NCI-H2081 (cell line): ENCODE results near the gene IDI2.
"Not testable (repeated sequence)": the region's sequence is repeated elsewhere in the genome, so short reads cannot be mapped to it uniquely, and the experiment has no call there.

Experiments used
- DNase-seq, 2 experiments: peaks; one replicate each; lab custom pipeline; 2025; lab: John Stamatoyannopoulos, UW

The IDI2 gene

DNA sequence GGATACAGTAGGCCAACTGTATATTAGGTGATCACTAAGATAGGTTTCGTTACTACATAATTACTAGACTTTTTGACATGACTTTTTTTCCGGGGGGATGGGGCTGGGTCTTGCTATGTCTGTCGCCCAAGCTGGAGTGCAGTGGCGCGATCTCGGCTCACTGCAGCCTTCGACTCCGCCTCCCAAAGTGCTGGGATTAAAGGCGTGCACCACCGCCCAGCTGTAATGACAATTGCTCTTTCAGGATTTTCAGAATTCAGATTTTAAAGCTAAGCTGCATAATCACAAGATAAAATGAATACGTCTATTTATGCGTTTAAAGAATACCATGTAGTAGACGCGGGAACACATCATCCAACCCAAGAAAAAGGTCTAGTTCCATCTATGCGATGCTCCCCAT lies 22.3 kb upstream of the IDI2 start:
- DNase-seq = no peak

DNA sequence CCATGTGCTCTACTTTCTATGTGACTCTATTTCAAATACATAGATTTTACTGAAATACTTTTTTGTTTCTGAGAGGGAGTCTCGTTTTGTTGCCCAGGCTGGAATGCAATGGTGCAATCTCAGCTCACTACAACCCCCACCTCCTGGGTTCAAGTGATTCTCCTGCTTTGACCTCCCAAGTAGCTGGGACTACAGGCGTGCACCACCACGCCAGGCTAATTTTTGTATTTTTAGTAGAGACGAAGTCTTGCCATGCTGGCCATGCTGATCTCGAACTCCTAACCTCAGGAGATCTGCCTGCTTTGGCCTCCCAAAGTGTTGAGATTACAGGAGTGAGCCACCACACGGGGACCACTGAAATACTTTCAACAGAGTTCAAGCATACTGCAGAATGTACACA lies 19.8 kb upstream of the IDI2 start:
- DNase-seq = no peak

DNA sequence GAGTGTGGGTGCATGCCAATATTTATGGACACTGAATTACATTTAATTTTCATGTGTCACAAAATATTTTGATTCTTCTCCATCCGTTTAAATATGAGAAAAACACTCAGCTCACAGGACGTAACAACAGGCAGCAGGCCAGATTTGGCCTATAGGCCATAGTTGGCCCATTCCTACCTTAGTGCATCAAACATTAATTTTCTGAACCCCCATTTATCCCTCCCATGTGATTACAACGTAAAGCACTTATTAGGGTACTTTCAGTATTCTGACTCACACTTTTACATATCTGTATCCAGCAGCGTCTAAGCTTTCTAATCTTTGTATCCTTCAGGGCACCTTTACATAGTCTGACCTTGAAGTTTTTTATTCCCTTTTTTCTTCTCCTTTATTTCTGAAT lies 19.3 kb upstream of the IDI2 start:
- DNase-seq = no peak

DNA sequence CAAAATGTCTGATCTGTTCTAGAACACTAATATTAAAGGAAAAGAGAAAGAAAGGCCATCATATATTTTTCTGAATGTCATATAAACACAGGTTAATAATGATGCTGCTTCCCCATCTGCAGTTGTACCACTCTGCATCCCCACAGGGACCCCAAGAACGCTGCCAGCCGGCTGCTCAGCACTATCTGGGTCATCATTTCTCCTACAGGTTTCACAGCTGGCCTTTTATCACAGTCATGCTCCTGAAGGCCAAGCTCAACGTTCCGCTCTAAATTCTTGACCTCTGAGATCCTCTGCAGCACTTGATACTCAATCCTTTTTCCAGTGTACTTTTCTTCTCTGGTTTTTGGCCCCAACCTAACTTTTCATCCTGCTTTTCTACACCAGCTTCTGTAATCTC lies 18.5 kb upstream of the IDI2 start:
- DNase-seq = no peak

GRCh38 chr10:1043532-1043995 lies 17.9 kb upstream of the IDI2 start:
- no peak for DNase-seq

DNA sequence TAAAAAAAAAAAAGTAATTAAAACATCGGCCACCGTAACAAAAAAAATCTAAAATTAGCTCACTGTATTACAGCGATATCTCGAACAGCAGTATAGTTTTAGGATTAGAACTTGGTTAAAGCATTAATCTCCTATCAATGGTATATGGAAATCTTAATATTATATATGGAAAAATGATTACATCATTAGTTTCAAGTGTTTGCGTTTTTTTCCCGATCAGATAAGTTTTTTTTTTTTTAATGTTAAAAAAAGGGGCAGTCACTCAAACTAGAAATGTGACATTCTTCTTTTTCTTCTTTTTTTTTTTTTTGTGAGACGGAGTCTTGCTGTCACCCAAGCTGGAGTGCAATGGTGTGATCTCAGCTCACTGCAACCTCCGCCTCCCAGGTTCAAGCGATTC lies 15.9 kb upstream of the IDI2 start:
- DNase-seq = no peak

GRCh38 chr10:1040133-1040532 lies 14.5 kb upstream of the IDI2 start:
- no peak for DNase-seq

DNA sequence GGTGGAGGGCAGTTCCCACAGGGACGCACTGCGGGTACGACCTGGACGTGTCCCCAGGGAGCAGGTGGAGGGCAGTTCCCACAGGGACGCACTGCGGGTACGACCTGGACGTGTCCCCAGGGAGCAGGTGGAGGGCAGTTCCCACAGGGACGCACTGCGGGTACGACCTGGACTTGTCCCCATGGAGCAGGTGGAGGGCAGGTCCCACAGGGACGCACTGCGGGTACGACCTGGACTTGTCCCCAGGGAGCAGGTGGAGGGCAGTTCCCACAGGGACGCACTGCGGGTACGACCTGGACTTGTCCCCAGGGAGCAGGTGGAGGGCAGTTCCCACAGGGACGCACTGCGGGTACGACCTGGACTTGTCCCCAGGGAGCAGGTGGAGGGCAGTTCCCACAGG lies 13.1 kb upstream of the IDI2 start:
- DNase-seq = not testable (repeated sequence)

DNA sequence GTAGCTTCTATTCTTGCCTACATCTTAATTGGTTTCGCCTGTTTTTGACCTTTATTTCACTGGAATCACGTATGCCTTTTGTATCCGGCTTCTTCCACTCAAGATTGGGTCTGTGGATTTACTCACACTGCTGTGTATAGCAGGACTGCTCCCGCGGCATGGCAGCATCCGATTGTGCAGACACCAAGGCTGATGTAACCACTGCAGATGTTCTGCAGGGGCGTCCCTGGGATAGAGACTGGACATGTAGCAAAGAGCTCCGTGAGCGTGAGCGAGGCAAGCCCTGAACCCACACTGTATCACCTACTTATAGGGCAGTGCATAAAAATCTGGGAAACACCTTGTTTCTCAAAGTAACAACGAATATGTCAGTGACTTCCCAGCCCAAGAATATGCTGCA lies 11.4 kb upstream of the IDI2 start:
- no peak for DNase-seq

DNA sequence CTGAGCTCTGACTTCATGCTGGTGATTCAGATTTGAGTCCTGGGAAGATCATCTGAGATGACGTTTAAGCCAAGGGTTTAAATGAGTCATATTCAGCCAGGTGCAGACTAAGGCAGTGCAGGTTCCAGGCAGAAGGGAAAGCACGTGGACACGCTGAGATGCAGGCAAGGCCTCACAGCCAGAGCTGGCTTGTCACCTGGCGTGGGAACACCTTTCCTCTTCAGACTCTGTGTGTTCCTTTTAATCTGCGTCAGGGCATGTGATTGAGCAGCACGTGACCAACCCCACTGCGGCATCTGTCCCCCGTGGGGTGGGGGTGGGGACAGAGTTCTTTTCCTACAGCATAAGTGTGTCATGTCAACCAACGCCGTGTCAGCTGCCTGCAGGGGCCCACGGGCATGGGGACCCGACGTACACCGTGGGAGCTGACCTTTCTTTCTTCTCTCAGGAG lies 10.7 kb upstream of the IDI2 start:
- no peak for DNase-seq

DNA sequence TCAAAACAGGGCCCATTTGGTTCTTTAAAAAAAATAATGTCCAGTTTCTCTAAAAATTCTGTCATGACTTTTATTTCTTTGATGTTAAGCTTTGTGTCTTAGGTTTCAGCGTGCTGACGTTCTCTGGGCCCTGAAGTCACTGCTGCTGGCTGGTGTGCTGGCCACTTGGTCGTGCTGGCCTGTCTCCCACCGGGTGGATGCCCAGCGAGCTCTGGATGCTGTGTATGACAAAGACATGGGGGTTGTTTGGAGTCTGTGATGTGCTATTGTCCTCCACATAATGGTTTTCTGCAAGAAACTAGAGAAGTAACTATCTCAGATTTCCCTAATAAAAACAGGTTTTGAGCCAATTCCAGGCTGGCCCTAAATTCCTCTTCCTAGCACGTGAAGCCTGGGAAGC lies 9.5 kb upstream of the IDI2 start:
- no peak for DNase-seq

- DNase-seq = no peak
These were observed 9.1 kb upstream of the IDI2 start for GRCh38 chr10:1034758-1035157.

DNA sequence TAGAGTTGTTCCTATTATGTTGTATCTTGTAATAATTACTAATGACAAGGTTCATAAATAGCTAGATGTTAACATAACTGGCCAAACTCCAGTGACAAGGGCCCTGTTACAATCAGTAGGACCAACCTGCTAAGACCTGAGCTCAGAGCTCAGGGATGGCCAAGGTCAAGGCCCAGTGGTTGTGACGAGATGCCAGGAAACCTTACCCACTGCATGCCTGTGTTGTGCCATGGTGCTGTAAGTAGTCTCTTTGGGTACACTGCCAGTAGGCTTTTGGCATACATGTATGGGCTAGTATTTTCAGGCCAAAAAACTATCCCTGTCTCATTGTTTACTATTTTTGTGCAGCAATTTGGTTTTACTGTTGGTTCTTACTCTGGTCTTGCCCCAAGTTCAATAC lies 7.9 kb upstream of the IDI2 start:
- DNase-seq = no peak

GRCh38 chr10:1029838-1030237 lies 4.2 kb upstream of the IDI2 start:
- DNase-seq = no peak

- DNase-seq = no peak
These were observed 919 bp upstream of the IDI2 start for GRCh38 chr10:1026578-1026977.

DNA sequence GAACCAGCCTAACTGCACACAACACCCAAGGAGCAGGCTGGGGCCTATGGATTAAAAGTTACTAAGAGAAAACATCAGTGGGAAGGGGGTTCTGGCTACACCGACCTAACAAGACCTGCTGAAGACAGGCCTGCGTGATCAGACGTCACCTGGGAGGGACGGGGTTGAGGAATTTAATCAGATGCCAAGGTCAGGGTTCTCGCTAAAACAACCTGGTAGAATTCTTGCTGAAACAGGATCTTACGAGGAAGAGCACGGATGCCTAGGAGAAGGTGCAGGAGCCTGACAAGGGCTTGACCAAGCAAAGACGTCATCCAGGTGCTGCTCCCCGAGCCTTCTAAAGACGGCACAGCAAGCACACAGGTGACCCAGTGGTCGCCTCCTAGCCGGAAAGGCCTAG lies 1.6 kb downstream of the IDI2 start:
- DNase-seq = no peak

GRCh38 chr10:1022413-1022812 lies 3.2 kb downstream of the IDI2 start:
- no peak for DNase-seq

- no peak for DNase-seq
These were observed 4.7 kb downstream of the IDI2 start for GRCh38 chr10:1020958-1021357.

- no peak for DNase-seq
These were observed 5.2 kb downstream of the IDI2 start for GRCh38 chr10:1020460-1020859.

GRCh38 chr10:1019362-1019761 lies 6.3 kb downstream of the IDI2 start:
- no peak for DNase-seq

DNA sequence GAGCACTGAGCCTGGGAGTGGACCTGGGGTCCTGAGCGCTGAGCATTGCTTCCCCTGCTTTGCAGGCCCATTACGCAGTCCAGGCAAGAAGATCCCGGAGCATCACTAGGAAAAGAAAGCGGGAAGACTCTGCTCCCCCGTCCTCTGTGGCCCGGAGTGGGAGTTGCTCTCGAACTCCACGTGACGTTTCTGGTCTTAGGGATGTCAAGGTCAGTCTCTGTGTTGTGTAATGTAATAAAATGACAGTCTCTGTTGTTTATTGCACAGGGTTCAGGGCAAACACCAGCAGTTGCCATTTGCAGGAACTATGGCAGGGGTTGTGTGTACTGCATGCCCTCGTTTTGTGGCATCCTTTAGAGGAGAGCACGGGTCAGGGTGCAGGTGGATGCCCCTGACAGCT lies 10.0 kb downstream of the IDI2 start:
- DNase-seq = no peak

DNA sequence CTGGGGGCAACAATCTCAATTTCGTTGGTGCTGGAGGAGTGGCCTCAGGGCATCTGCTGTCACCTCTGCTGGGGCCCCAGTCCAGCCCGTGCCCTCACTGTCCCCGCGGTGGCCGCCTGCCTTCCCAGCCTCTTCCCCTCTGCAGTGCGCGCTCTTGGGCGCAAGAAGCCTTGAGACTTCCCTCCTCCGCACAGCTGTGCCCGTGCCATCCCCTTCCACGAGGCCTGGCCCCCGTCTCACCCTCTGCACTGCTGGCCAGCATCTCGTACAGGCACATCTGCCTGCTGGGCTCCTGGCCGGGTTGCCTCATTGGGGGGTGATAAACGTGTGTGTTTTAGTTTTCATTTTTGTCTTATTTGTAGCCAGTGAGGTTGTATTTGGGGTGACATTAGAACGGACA lies 14.0 kb downstream of the IDI2 start:
- no peak for DNase-seq

- no peak for DNase-seq
These were observed 15.0 kb downstream of the IDI2 start for GRCh38 chr10:1010703-1011102.

DNA sequence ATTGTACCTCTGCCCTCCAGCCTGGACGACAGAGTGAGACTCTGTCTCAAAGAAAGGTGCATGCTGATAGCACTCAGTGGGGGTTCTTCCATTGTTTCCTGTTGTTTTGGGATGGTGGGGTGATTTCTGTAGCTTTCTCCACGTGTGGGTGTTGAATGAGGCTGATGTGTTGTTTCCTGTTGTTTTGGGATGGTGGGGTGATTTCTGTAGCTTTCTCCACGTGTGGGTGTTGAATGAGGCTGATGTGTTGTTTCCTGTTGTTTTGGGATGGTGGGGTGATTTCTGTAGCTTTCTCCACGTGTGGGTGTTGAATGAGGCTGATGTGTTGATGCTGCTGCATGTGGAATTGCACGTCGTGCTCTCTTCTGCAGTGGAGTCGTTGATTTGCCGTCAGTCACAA lies 15.7 kb downstream of the IDI2 start:
- DNase-seq = not testable (repeated sequence)

GRCh38 chr10:1009071-1009494 lies 16.6 kb downstream of the IDI2 start:
- no peak for DNase-seq
